OCI-LY3 (cell line): ENCODE results near the gene BRINP2.

Source experiments
- H2AFZ ChIP-seq: fragments of 200-600, 300-600 bp; shearing (Covaris generic); 2 replicates; pipeline ENCODE4 v1.6.0; 2014; ENCODE audit warnings: antibody characterized with exemption, low read depth, low read length
- H3K27ac ChIP-seq: fragments of 200-600, 300-600 bp; sonication (generic); 2 replicates; pipeline ENCODE4 v1.5.1; 2014; ENCODE audit warnings: mild to moderate bottlenecking, low read length, moderate library complexity, mixed read lengths
- H3K27me3 ChIP-seq: fragments of 200-600, 300-600 bp; sonication (generic); 2 replicates; pipeline ENCODE4 v1.6.1; 2014; ENCODE audit warnings: low read depth, low read length, mixed read lengths
- H3K36me3 ChIP-seq: fragments of 200-600, 300-600 bp; sonication (generic); replicated peaks from 2 replicates; pipeline ENCODE3; 2014; ENCODE audit warnings: low read depth, low read length, mixed read lengths
- H3K4me1 ChIP-seq: fragments of 300-600, 200-600 bp; sonication (generic); 2 replicates; pipeline ENCODE4 v1.6.1; 2014; ENCODE audit warnings: low read length, mixed read lengths
- H3K4me2 ChIP-seq: fragments of 200-600, 300-600 bp; sonication (generic); 2 replicates; pipeline ENCODE4 v1.6.1; 2014; ENCODE audit warnings: low read length, mixed read lengths
- H3K4me3 ChIP-seq: fragments of 300-600, 200-600 bp; sonication (generic); 2 replicates; pipeline ENCODE4 v1.5.1; 2014; ENCODE audit warnings: antibody characterized with exemption, mild to moderate bottlenecking, low read length, moderate library complexity
- H3K79me2 ChIP-seq: fragments of 300-600, 200-600 bp; shearing (Covaris generic); 2 replicates; pipeline ENCODE4 v1.6.1; 2014; ENCODE audit warnings: mild to moderate bottlenecking, low read length, mixed read lengths
- H3K9ac ChIP-seq: fragments of 300-600, 200-600 bp; shearing (Covaris generic); 2 replicates; pipeline ENCODE4 v1.6.0; 2014; ENCODE audit warnings: mild to moderate bottlenecking, low read length, moderate library complexity
- H3K9me3 ChIP-seq: fragments of 200-600, 300-600 bp; shearing (Covaris generic); 2 replicates; pipeline ENCODE4 v1.6.1; 2014; ENCODE audit warnings: low read length, mixed read lengths; ENCODE audit not compliant: insufficient read depth
- H4K20me1 ChIP-seq: fragments of 200-600, 300-600 bp; sonication (generic); 2 replicates; pipeline ENCODE4 v1.6.1; 2016; ENCODE audit warnings: low read length, mixed read lengths; ENCODE audit not compliant: insufficient read depth
- CTCF ChIP-seq: fragments of 200-600, 300-600 bp; sonication (generic); IDR thresholded peaks from 2 replicates; pipeline ENCODE4 v1.5.1; 2014; ENCODE audit warnings: antibody characterized with exemption, low read length, low read depth
- EZH2phosphoT487 ChIP-seq: fragments of 200-600 bp; shearing (Covaris generic); IDR thresholded peaks from 2 replicates; pipeline ENCODE4 v1.6.1; 2018; ENCODE audit warnings: antibody characterized with exemption, mixed run types, low read depth

Gene BRINP2

GRCh38 chr1:177185209-177185608, 14.5 kb downstream of the BRINP2 start:
- H3K4me3 ChIP-seq = no peak overlapping the region
- H3K4me2 ChIP-seq = no peak overlapping the region
- no peak for TF ChIP-seq EZH2phosphoT487
- TF ChIP-seq CTCF = peak; percentile 56
- no peak overlapping the region for H2AFZ ChIP-seq
- no peaks in the 10 kb centered on the region for H3K9me3 ChIP-seq
- H3K9ac ChIP-seq = no peak overlapping the region
- no peaks in the 10 kb centered on the region for H3K79me2 ChIP-seq
- peaks cover 11% of the 10 kb centered on the region; the same call in 1 of the 2 replicates for H3K27me3 ChIP-seq
- 0 out of 2 replicates have a peak, but pooled peaks cover 6% of the 10 kb centered on the region for H3K4me1 ChIP-seq
- no peak overlapping the region for H3K27ac ChIP-seq
- no peaks in the 10 kb centered on the region for H3K36me3 ChIP-seq
- no peaks in the 10 kb centered on the region for H4K20me1 ChIP-seq

DNA sequence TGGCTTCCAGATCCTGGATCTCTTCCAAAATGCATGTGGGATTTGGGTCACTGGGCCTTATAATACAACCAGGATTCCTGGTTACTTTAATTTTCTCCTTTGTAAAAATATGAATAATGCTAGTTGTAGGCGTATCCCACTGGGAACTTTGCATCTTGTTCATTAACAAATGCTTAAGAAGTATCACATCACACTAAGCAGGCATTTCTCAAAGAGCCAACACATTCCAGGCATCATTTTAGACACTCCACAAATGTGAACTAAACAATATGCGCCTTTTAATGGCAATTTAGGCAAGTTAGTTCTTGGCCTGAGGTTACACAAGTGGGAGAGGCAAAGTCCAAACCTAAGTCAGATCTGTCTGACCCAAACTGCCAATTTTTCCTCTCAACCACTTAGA, 15.9 kb downstream of the BRINP2 start:
- Histone ChIP-seq H4K20me1 (no peaks in the 10 kb centered on the region), H3K27ac (no peak overlapping the region), H2AFZ (no peak overlapping the region), H3K4me1 (0 out of 2 replicates have a peak, but pooled peaks cover 6% of the 10 kb centered on the region), H3K9ac (no peak overlapping the region), H3K36me3 (no peaks in the 10 kb centered on the region), H3K27me3 (peaks cover 11% of the 10 kb centered on the region), H3K4me2 (no peak overlapping the region), H3K79me2 (no peaks in the 10 kb centered on the region), H3K9me3 (no peaks in the 10 kb centered on the region), H3K4me3 (no peak overlapping the region)
- TF ChIP-seq EZH2phosphoT487 (no peak), CTCF (no peak)

DNA sequence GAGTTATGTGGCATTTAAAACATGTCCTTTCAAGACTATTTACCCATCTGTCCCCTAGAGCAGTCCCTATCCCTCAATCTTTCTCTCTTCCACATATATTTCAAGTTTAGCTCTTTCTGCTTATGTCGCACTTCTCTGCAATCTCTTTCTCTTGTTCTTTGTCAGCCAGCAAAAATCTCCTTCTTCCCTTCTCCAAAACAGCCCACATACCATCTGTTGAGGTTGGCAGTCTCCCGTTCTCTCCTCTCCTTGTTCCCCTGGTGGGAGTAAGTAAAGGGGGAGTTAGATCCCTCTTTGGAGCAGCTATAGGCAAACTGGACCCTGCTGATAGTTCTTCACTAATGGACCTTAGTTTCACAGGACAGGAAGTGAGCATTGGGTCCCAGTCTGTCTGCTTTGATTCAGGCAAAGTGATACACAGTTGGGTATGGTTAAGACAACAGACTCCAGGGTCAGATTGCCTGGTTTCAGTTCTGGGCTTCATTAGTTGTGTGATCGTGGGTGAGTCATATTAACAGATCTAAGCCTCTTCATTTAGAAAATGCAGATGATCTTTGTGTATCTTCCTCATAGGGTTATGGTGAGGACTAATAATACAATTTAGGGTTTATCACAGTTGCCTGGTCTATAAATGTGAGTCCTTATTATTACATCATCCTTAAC, 19.7 kb downstream of the BRINP2 start:
- Histone ChIP-seq H3K27me3 (peaks cover 33% of the 10 kb centered on the region), H3K36me3 (no peaks in the 10 kb centered on the region), H3K79me2 (no peaks in the 10 kb centered on the region), H3K9ac (no peak overlapping the region), H3K4me1 (no peaks in the 10 kb centered on the region), H3K27ac (no peak overlapping the region), H2AFZ (no peak overlapping the region), H3K9me3 (no peaks in the 10 kb centered on the region), H3K4me3 (no peak overlapping the region), H3K4me2 (no peak overlapping the region), H4K20me1 (no peaks in the 10 kb centered on the region)
- no peak for TF ChIP-seq CTCF

- Histone ChIP-seq H3K9ac (no peak overlapping the region), H3K9me3 (no peaks in the 10 kb centered on the region), H3K4me2 (no peak overlapping the region), H2AFZ (no peak overlapping the region), H3K36me3 (no peaks in the 10 kb centered on the region), H3K4me3 (no peak overlapping the region), H3K4me1 (no peaks in the 10 kb centered on the region), H3K27ac (no peak overlapping the region), H3K27me3 (peaks cover 13% of the 10 kb centered on the region; the same call in 1 of the 2 replicates), H4K20me1 (no peaks in the 10 kb centered on the region), H3K79me2 (no peaks in the 10 kb centered on the region)
- no peak for TF ChIP-seq CTCF
- TF ChIP-seq EZH2phosphoT487 = no peak
Measured at GRCh38 chr1:177198243-177198642, 27.5 kb downstream of the BRINP2 start.
